ENCODE measurements around the gene DAB2.

Gene DAB2

DNA sequence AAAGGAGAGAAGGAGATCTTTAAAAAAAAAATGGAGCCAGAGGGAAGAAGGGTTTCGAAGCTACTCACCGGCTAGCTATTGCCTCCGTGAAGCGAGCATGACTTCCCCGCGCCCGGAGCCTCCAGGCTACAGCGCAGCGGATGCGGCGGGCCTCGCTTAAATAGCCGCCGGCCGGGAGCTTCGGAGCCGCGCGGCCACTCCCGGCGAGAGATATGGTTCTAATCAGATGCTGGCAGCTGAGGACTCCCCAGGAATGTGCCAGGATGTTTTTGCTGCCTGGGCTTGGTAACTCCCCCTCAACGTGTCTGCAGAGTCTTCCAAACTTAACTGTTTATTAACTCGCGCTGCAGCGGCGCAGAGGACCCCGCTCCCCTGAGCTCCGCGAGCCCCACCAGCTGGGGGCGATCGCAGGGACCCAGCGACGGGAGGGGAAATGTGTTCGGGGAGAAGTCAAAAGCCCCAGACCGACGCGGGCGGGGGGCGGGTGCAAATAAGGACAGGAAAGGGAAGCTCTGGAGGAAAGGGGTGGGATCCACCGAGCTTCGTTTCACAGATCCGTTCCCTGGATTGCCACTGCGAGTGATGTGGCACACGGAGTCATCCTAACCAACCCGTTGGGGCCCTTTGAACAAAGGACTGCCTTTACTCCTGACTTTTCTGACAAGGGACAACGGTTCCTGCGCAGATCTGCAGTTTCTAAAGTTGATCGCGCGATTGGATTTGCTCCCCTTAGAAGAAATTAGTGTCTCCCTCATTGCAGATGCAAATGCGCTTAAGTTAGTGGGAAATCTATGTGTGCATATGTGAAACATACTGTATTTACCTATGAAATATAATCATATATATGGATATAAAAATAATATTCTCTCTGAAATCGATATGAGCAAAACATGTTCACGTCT, at the start of gene DAB2 (continued):
- TF ChIP-seq, protein P1, sequence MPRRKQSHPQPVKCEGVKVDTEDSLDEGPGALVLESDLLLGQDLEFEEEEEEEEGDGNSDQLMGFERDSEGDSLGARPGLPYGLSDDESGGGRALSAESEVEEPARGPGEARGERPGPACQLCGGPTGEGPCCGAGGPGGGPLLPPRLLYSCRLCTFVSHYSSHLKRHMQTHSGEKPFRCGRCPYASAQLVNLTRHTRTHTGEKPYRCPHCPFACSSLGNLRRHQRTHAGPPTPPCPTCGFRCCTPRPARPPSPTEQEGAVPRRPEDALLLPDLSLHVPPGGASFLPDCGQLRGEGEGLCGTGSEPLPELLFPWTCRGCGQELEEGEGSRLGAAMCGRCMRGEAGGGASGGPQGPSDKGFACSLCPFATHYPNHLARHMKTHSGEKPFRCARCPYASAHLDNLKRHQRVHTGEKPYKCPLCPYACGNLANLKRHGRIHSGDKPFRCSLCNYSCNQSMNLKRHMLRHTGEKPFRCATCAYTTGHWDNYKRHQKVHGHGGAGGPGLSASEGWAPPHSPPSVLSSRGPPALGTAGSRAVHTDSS (tag by site-specific recombination; IDR thresholded peaks at IDR 0.05): no peak
- TF ChIP-seq, protein P2, sequence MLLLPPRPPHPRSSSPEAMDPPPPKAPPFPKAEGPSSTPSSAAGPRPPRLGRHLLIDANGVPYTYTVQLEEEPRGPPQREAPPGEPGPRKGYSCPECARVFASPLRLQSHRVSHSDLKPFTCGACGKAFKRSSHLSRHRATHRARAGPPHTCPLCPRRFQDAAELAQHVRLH (tag by site-specific recombination; IDR thresholded peaks at IDR 0.05): no peak
- peak; percentile 51; the same call in 1 of the 2 replicates for TF ChIP-seq ZNF366 (tag by site-specific recombination; conservative IDR thresholded peaks at IDR 0.05)
- TF ChIP-seq, protein P3, sequence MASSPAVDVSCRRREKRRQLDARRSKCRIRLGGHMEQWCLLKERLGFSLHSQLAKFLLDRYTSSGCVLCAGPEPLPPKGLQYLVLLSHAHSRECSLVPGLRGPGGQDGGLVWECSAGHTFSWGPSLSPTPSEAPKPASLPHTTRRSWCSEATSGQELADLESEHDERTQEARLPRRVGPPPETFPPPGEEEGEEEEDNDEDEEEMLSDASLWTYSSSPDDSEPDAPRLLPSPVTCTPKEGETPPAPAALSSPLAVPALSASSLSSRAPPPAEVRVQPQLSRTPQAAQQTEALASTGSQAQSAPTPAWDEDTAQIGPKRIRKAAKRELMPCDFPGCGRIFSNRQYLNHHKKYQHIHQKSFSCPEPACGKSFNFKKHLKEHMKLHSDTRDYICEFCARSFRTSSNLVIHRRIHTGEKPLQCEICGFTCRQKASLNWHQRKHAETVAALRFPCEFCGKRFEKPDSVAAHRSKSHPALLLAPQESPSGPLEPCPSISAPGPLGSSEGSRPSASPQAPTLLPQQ (tag by site-specific recombination; IDR thresholded peaks at IDR 0.05): peak; percentile 92
- TF ChIP-seq ZNF24 (tag by site-specific recombination; IDR thresholded peaks at IDR 0.05): peak; percentile 60; the same call in 1 of the 2 replicates
- TF ChIP-seq, protein P4, sequence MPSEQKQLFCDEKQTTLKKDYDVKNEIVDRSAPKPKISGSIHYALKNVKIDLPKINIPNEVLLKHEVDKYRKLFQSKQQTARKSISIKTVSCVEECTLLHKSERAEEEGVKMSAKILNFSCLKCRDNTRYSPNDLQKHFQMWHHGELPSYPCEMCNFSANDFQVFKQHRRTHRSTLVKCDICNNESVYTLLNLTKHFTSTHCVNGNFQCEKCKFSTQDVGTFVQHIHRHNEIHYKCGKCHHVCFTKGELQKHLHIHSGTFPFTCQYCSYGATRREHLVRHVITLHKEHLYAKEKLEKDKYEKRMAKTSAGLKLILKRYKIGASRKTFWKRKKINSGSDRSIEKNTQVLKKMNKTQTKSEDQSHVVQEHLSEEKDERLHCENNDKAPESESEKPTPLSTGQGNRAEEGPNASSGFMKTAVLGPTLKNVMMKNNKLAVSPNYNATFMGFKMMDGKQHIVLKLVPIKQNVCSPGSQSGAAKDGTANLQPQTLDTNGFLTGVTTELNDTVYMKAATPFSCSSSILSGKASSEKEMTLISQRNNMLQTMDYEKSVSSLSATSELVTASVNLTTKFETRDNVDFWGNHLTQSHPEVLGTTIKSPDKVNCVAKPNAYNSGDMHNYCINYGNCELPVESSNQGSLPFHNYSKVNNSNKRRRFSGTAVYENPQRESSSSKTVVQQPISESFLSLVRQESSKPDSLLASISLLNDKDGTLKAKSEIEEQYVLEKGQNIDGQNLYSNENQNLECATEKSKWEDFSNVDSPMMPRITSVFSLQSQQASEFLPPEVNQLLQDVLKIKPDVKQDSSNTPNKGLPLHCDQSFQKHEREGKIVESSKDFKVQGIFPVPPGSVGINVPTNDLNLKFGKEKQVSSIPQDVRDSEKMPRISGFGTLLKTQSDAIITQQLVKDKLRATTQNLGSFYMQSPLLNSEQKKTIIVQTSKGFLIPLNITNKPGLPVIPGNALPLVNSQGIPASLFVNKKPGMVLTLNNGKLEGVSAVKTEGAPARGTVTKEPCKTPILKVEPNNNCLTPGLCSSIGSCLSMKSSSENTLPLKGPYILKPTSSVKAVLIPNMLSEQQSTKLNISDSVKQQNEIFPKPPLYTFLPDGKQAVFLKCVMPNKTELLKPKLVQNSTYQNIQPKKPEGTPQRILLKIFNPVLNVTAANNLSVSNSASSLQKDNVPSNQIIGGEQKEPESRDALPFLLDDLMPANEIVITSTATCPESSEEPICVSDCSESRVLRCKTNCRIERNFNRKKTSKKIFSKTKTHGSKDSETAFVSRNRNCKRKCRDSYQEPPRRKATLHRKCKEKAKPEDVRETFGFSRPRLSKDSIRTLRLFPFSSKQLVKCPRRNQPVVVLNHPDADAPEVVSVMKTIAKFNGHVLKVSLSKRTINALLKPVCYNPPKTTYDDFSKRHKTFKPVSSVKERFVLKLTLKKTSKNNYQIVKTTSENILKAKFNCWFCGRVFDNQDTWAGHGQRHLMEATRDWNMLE (tag by site-specific recombination; conservative IDR thresholded peaks at IDR 0.05; ENCODE audit: low read depth): 0 out of 2 replicates have a peak, but pooled peaks have one; percentile 16
- TF ChIP-seq, protein P5, sequence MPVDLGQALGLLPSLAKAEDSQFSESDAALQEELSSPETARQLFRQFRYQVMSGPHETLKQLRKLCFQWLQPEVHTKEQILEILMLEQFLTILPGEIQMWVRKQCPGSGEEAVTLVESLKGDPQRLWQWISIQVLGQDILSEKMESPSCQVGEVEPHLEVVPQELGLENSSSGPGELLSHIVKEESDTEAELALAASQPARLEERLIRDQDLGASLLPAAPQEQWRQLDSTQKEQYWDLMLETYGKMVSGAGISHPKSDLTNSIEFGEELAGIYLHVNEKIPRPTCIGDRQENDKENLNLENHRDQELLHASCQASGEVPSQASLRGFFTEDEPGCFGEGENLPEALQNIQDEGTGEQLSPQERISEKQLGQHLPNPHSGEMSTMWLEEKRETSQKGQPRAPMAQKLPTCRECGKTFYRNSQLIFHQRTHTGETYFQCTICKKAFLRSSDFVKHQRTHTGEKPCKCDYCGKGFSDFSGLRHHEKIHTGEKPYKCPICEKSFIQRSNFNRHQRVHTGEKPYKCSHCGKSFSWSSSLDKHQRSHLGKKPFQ (tag by site-specific recombination; IDR thresholded peaks at IDR 0.05): no peak
- TF ChIP-seq, protein P6, sequence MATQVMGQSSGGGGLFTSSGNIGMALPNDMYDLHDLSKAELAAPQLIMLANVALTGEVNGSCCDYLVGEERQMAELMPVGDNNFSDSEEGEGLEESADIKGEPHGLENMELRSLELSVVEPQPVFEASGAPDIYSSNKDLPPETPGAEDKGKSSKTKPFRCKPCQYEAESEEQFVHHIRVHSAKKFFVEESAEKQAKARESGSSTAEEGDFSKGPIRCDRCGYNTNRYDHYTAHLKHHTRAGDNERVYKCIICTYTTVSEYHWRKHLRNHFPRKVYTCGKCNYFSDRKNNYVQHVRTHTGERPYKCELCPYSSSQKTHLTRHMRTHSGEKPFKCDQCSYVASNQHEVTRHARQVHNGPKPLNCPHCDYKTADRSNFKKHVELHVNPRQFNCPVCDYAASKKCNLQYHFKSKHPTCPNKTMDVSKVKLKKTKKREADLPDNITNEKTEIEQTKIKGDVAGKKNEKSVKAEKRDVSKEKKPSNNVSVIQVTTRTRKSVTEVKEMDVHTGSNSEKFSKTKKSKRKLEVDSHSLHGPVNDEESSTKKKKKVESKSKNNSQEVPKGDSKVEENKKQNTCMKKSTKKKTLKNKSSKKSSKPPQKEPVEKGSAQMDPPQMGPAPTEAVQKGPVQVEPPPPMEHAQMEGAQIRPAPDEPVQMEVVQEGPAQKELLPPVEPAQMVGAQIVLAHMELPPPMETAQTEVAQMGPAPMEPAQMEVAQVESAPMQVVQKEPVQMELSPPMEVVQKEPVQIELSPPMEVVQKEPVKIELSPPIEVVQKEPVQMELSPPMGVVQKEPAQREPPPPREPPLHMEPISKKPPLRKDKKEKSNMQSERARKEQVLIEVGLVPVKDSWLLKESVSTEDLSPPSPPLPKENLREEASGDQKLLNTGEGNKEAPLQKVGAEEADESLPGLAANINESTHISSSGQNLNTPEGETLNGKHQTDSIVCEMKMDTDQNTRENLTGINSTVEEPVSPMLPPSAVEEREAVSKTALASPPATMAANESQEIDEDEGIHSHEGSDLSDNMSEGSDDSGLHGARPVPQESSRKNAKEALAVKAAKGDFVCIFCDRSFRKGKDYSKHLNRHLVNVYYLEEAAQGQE (tag by site-specific recombination; IDR thresholded peaks at IDR 0.05): no peak
- TF ChIP-seq ZNF776 (tag by site-specific recombination; IDR thresholded peaks at IDR 0.05; ENCODE audit: borderline replicate concordance): no peak
- TF ChIP-seq, protein P7, sequence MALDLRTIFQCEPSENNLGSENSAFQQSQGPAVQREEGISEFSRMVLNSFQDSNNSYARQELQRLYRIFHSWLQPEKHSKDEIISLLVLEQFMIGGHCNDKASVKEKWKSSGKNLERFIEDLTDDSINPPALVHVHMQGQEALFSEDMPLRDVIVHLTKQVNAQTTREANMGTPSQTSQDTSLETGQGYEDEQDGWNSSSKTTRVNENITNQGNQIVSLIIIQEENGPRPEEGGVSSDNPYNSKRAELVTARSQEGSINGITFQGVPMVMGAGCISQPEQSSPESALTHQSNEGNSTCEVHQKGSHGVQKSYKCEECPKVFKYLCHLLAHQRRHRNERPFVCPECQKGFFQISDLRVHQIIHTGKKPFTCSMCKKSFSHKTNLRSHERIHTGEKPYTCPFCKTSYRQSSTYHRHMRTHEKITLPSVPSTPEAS (tag by site-specific recombination; IDR thresholded peaks at IDR 0.05): no peak
- TF ChIP-seq ZNF350 (tag by site-specific recombination; IDR thresholded peaks at IDR 0.05): no peak
- TF ChIP-seq ZNF521 (tag by site-specific recombination; IDR thresholded peaks at IDR 0.05): no peak
- TF ChIP-seq ZNF2 (tag by site-specific recombination; IDR thresholded peaks at IDR 0.05): no peak
- peak; percentile 60 for TF ChIP-seq ZIC2 (tag by site-specific recombination; IDR thresholded peaks at IDR 0.05)
- TF ChIP-seq ZNF670 (tag by site-specific recombination; IDR thresholded peaks at IDR 0.05; ENCODE audit: low read depth): no peak
- peak; percentile 28; the same call in 1 of the 2 replicates for TF ChIP-seq PRDM1 (tag by site-specific recombination; IDR thresholded peaks at IDR 0.05)
- TF ChIP-seq, protein P8, sequence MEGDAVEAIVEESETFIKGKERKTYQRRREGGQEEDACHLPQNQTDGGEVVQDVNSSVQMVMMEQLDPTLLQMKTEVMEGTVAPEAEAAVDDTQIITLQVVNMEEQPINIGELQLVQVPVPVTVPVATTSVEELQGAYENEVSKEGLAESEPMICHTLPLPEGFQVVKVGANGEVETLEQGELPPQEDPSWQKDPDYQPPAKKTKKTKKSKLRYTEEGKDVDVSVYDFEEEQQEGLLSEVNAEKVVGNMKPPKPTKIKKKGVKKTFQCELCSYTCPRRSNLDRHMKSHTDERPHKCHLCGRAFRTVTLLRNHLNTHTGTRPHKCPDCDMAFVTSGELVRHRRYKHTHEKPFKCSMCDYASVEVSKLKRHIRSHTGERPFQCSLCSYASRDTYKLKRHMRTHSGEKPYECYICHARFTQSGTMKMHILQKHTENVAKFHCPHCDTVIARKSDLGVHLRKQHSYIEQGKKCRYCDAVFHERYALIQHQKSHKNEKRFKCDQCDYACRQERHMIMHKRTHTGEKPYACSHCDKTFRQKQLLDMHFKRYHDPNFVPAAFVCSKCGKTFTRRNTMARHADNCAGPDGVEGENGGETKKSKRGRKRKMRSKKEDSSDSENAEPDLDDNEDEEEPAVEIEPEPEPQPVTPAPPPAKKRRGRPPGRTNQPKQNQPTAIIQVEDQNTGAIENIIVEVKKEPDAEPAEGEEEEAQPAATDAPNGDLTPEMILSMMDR (tag by site-specific recombination; IDR thresholded peaks at IDR 0.05): peak; percentile 97

All from HEK293 (cell line).